Endothelial cell (in vitro differentiated cells): ENCODE results near the gene OR51A2. TPM values are rescaled to one million over a fixed set of nuclear protein-coding genes. Genes with fewer than 3 reads are reported as not detected.

Experiments
- DNase-seq: peaks from one replicate; pipeline ENCODE4 v3.0.0; 2021; ENCODE audit warnings: low spot score
- H3K27ac Mint-ChIP-seq: one replicate; pipeline ENCODE4 v1.8.0; 2021; ENCODE audit warnings: mixed read lengths, inconsistent platforms; ENCODE audit not compliant: unreplicated experiment
- H3K27me3 Mint-ChIP-seq: one replicate; pipeline ENCODE4 v1.8.0; 2021; ENCODE audit warnings: mild to moderate bottlenecking, moderate library complexity, mixed read lengths, inconsistent platforms; ENCODE audit not compliant: unreplicated experiment
- H3K36me3 Mint-ChIP-seq: one replicate; pipeline ENCODE4 v1.8.0; 2021; ENCODE audit warnings: mild to moderate bottlenecking, low read depth, mixed read lengths, inconsistent platforms; ENCODE audit not compliant: unreplicated experiment
- H3K4me1 Mint-ChIP-seq: one replicate; pipeline ENCODE4 v1.8.0; 2021; ENCODE audit warnings: mild to moderate bottlenecking, mixed read lengths, inconsistent platforms; ENCODE audit not compliant: unreplicated experiment
- H3K4me3 Mint-ChIP-seq: one replicate; pipeline ENCODE4 v1.8.0; 2021; ENCODE audit warnings: mild to moderate bottlenecking, mixed read lengths, inconsistent platforms; ENCODE audit not compliant: unreplicated experiment
- H3K9me3 Mint-ChIP-seq: one replicate; pipeline ENCODE4 v1.8.0; 2021; ENCODE audit warnings: mixed read lengths, inconsistent platforms; ENCODE audit not compliant: unreplicated experiment
- total RNA-seq: library from RNA; stranded (reverse); fragmentation: NEBNext Ultra II Directional; extraction: Animal tissue kit (Norgen Biotek cat#: 25700); gene quantifications from one replicate; pipeline ENCODE4 v1.2.1, GENCODE V29; 2021; ENCODE audit not compliant: unreplicated experiment
- TF ChIP-seq, protein P1 (sequence below): fragments of 200-600 bp; sonication (generic); IDR thresholded peaks from one replicate; pipeline ENCODE4 v1.5.0; 2021; ENCODE audit warnings: antibody characterized with exemption; ENCODE audit not compliant: unreplicated experiment

The OR51A2 gene
- total RNA-seq, 1 donor from 2014 or later = not detected

GRCh38 chr11:4982678-4983077 lies 27.2 kb upstream of the OR51A2 start:
- TF ChIP-seq, protein P1, sequence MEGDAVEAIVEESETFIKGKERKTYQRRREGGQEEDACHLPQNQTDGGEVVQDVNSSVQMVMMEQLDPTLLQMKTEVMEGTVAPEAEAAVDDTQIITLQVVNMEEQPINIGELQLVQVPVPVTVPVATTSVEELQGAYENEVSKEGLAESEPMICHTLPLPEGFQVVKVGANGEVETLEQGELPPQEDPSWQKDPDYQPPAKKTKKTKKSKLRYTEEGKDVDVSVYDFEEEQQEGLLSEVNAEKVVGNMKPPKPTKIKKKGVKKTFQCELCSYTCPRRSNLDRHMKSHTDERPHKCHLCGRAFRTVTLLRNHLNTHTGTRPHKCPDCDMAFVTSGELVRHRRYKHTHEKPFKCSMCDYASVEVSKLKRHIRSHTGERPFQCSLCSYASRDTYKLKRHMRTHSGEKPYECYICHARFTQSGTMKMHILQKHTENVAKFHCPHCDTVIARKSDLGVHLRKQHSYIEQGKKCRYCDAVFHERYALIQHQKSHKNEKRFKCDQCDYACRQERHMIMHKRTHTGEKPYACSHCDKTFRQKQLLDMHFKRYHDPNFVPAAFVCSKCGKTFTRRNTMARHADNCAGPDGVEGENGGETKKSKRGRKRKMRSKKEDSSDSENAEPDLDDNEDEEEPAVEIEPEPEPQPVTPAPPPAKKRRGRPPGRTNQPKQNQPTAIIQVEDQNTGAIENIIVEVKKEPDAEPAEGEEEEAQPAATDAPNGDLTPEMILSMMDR = no peak
- Mint-ChIP-seq H3K27me3 (no peaks in the 10 kb centered on the region), H3K9me3 (no peaks in the 10 kb centered on the region), H3K27ac (no peak overlapping the region), H3K36me3 (no peaks in the 10 kb centered on the region), H3K4me1 (no peaks in the 10 kb centered on the region), H3K4me3 (no peak overlapping the region)
- DNase-seq = no peak

- H3K9me3 Mint-ChIP-seq = no peaks in the 10 kb centered on the region
- H3K4me3 Mint-ChIP-seq = no peak overlapping the region
- H3K36me3 Mint-ChIP-seq = no peaks in the 10 kb centered on the region
- no peaks in the 10 kb centered on the region for H3K4me1 Mint-ChIP-seq
- TF ChIP-seq, protein P1 = no peak
- H3K27ac Mint-ChIP-seq = no peak overlapping the region
- no peaks in the 10 kb centered on the region for H3K27me3 Mint-ChIP-seq
- DNase-seq = no peak
These were observed 23.5 kb upstream of the OR51A2 start for GRCh38 chr11:4979036-4979435.

DNA sequence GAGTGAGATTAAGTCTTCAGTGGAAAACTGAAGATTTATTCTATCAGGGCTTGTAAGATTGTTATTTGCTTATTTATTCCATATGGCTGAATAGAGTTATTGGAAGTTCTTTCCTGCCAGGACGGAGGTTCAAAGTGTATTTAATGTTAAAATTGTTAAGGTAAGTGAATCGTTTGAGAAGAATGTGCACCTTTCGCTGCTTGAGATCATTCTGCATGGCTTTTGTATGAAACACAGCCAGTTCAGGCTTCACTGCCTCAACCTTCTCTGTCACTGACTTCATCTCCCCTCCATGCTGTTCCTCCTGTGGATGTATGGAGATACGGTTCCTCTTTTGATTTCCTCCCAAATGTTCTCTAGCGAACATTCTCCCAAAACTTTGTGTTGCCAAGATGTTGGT lies 19.9 kb upstream of the OR51A2 start:
- H3K36me3 Mint-ChIP-seq = no peaks in the 10 kb centered on the region
- H3K27ac Mint-ChIP-seq = no peak overlapping the region
- H3K27me3 Mint-ChIP-seq = no peaks in the 10 kb centered on the region
- no peak for DNase-seq
- no peaks in the 10 kb centered on the region for H3K9me3 Mint-ChIP-seq
- no peak overlapping the region for H3K4me3 Mint-ChIP-seq
- TF ChIP-seq, protein P1 = no peak
- no peaks in the 10 kb centered on the region for H3K4me1 Mint-ChIP-seq

DNA sequence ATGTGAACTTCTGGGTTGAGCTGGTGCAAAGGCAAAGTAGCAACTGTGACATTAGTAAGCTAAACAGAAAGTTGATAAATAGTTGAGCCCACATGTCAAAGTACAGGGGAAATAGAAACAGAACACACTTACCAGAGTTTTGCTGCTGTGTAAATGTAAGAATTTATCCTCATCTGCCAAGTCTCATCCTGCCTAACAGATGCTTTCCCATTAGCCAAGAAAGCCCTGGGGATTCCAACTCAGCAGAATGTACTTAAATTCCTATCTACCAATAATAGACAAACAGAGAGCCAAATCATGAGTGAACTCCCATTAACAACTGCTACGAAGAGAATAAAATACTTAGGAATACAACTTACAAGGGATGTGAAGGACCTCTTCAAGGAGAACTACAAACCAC lies 7.3 kb upstream of the OR51A2 start:
- Mint-ChIP-seq H3K4me3 (no peak overlapping the region), H3K27ac (no peak overlapping the region), H3K4me1 (no peaks in the 10 kb centered on the region), H3K27me3 (no peaks in the 10 kb centered on the region), H3K9me3 (no peaks in the 10 kb centered on the region), H3K36me3 (no peaks in the 10 kb centered on the region)
- no peak for DNase-seq
- TF ChIP-seq, protein P1 = no peak

DNA sequence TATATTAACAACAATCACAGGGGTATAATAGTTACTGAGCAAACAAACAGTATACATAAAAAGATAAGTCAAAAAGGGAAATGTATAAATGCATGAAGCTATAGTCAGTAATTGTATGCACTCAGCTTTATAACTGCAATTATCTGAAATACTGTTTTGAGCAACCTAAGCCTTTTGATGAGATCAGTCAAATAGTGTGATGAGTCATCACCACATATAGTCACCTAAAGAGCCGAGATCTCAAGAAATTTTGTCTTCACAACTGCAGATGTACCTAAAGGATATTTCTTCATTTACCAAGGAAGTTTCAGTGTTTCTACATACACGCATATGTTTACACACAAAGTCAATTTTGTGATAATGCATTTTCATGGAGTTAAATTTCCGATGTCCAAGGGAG lies 5.4 kb upstream of the OR51A2 start:
- no peak for DNase-seq
- TF ChIP-seq, protein P1 = no peak
- Mint-ChIP-seq H3K9me3 (no peaks in the 10 kb centered on the region), H3K36me3 (no peaks in the 10 kb centered on the region), H3K4me3 (no peak overlapping the region), H3K4me1 (no peaks in the 10 kb centered on the region), H3K27me3 (no peaks in the 10 kb centered on the region), H3K27ac (no peak overlapping the region)
